ENCODE results near the gene LVRN.

GRCh38 chr5:116076496-116076895 lies 114.2 kb downstream of the LVRN start:
- TF ChIP-seq, protein P1, sequence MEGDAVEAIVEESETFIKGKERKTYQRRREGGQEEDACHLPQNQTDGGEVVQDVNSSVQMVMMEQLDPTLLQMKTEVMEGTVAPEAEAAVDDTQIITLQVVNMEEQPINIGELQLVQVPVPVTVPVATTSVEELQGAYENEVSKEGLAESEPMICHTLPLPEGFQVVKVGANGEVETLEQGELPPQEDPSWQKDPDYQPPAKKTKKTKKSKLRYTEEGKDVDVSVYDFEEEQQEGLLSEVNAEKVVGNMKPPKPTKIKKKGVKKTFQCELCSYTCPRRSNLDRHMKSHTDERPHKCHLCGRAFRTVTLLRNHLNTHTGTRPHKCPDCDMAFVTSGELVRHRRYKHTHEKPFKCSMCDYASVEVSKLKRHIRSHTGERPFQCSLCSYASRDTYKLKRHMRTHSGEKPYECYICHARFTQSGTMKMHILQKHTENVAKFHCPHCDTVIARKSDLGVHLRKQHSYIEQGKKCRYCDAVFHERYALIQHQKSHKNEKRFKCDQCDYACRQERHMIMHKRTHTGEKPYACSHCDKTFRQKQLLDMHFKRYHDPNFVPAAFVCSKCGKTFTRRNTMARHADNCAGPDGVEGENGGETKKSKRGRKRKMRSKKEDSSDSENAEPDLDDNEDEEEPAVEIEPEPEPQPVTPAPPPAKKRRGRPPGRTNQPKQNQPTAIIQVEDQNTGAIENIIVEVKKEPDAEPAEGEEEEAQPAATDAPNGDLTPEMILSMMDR (IDR thresholded peaks at IDR 0.05) = no peak
- no peak for TF ChIP-seq POLR2A (IDR thresholded peaks at IDR 0.05)
